DND-41 (cell line): ENCODE measurements around the gene KCNA1.

Source experiments
- EZH2 ChIP-seq: IDR thresholded peaks from 3 replicates; pipeline ENCODE4 v1.6.1; 2012; ENCODE audit warnings: borderline replicate concordance, low read depth, mild to moderate bottlenecking, moderate library complexity, low read length, inconsistent platforms; ENCODE audit not compliant: severe bottlenecking
- TF ChIP-seq, protein P1 (sequence below): IDR thresholded peaks from 2 replicates; pipeline ENCODE4 v1.5.1; 2012; ENCODE audit warnings: borderline replicate concordance, low read length, moderate library complexity, mild to moderate bottlenecking; ENCODE audit not compliant: poor library complexity, severe bottlenecking; ENCODE audit errors: extremely low read depth

DNA sequence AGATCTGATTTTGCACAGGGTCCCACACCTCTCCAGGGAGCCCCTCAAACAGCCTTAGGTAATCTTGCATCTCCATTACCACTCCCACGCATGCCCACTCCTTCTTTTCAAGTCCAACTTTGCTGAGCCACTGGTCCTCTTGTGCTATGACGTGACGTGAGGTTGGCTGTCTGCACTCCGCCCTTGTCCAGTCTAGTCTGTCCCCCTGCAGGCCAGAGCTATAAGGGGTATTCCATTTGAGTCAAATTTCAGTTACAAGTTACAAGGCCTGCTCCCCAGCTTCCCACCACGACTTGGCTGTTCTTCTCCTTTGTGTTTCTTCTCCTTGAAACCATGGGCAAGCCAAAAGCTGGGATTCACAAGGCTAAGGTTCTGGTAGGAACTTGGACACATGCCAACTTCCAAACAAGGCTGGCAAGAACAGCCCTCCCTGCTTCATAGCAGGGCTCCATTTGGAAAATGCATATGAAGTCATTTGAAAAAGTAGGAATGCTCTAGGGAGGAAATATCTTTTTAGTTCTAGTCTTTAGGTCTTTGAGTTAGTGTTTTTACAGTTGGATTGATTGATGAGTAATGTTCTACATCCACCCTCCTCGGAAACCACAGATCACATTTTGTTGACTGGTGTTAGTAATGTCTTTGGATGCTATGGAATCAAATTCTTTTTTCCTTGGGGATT, 49.1 kb downstream of the KCNA1 start:
- TF ChIP-seq, protein P1, sequence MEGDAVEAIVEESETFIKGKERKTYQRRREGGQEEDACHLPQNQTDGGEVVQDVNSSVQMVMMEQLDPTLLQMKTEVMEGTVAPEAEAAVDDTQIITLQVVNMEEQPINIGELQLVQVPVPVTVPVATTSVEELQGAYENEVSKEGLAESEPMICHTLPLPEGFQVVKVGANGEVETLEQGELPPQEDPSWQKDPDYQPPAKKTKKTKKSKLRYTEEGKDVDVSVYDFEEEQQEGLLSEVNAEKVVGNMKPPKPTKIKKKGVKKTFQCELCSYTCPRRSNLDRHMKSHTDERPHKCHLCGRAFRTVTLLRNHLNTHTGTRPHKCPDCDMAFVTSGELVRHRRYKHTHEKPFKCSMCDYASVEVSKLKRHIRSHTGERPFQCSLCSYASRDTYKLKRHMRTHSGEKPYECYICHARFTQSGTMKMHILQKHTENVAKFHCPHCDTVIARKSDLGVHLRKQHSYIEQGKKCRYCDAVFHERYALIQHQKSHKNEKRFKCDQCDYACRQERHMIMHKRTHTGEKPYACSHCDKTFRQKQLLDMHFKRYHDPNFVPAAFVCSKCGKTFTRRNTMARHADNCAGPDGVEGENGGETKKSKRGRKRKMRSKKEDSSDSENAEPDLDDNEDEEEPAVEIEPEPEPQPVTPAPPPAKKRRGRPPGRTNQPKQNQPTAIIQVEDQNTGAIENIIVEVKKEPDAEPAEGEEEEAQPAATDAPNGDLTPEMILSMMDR, result no peak
- no peak for TF ChIP-seq EZH2
